Cerebellar cortex (tissue), 1 donor: ENCODE data around the gene TEX35.
A peak's percentile ranks its signal among the peaks of the same experiment; 100 is the strongest.
"Not testable (repeated sequence)": the region's sequence is repeated elsewhere in the genome, so short reads cannot be mapped to it uniquely, and the experiment has no call there.

Experiments used
- DNase-seq: peaks from one replicate; pipeline ENCODE4 v3.0.0-alpha.2; 2015; ENCODE audit warnings: low spot score

Gene TEX35

GRCh38 chr1:178541829-178542553, 29.1 kb downstream of the TEX35 start:
- no peak for DNase-seq

GRCh38 chr1:178542554-178543289, 29.8 kb downstream of the TEX35 start:
- peak; percentile 77 for DNase-seq

- no peak for DNase-seq
Observed at GRCh38 chr1:178543290-178543607, 30.3 kb downstream of the TEX35 start.

GRCh38 chr1:178544531-178544930, 31.6 kb downstream of the TEX35 start:
- no peak for DNase-seq

- no peak for DNase-seq
Observed at GRCh38 chr1:178548108-178548507, 35.2 kb downstream of the TEX35 start.

- DNase-seq: no peak
Observed at GRCh38 chr1:178551307-178551706, 38.4 kb downstream of the TEX35 start.

GRCh38 chr1:178551940-178552339, 39.0 kb downstream of the TEX35 start:
- no peak for DNase-seq

GRCh38 chr1:178552856-178553255, 39.9 kb downstream of the TEX35 start:
- DNase-seq: no peak

- not testable (repeated sequence) for DNase-seq
Observed at GRCh38 chr1:178554351-178554750, 41.4 kb downstream of the TEX35 start.

GRCh38 chr1:178555613-178556012, 42.7 kb downstream of the TEX35 start:
- not testable (repeated sequence) for DNase-seq

- DNase-seq: not testable (repeated sequence)
Observed at GRCh38 chr1:178558816-178559215, 45.9 kb downstream of the TEX35 start.

- DNase-seq: no peak
Observed at GRCh38 chr1:178560871-178561376, 48.0 kb downstream of the TEX35 start.

GRCh38 chr1:178563099-178563820, 50.4 kb downstream of the TEX35 start:
- DNase-seq: no peak

GRCh38 chr1:178564086-178564782, 51.3 kb downstream of the TEX35 start:
- DNase-seq: no peak

- no peak for DNase-seq
Observed at GRCh38 chr1:178564783-178565180, 51.9 kb downstream of the TEX35 start.

- DNase-seq: no peak
Observed at GRCh38 chr1:178565586-178565985, 52.7 kb downstream of the TEX35 start.

- DNase-seq: no peak
Observed at GRCh38 chr1:178566187-178566586, 53.3 kb downstream of the TEX35 start.

GRCh38 chr1:178571807-178572206, 58.9 kb downstream of the TEX35 start:
- DNase-seq: no peak
